GM08714 (cell line): Measurements from ENCODE around the gene POTEH.
"Not testable (repeated sequence)": the region's sequence is repeated elsewhere in the genome, so short reads cannot be mapped to it uniquely, and the experiment has no call there.

Experiments
- H3K4me3 ChIP-seq: fragments of 200-500 bp; sonication (Bioruptor generic); 2 replicates; pipeline ENCODE4 v1.5.1; 2014; ENCODE audit warnings: mild to moderate bottlenecking, low read length, inconsistent platforms

Gene POTEH

DNA sequence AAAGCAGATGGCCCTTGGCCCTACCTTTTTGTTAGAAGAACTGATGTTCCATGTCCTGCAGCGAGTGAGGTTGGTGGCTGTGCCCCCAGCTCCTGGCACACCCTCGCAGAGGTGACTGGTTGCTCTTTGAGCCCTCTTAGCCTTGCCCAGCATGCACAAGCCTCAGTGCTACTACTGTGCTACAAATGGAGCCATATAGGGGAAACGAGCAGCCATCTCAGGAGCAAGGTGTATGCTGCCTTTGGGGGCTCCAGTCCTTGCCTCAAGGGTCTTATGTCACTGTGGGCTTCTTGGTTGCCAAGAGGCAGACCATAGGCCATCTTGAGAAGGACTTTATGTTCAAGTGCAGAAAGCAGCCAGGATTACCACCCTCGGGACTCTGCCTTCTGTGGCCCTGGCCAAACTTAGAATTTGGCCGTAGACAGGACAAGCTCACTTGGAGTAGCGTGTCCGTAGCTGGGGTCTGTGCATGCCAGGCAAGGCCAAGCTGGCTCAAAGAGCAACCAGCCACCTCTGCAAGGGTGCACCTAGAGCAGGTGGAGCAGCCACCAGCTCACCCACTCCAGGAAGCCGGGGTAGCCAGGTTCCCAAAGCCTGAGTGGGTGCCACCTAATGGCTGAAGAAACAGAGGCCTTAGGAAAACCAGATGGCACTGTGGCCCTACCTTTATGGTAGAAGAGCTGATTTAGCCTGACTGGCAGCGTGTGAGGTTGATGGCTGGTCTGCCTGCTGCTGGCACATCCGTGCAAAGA is 48.5 kb downstream of the POTEH start:
- not testable (repeated sequence) for H3K4me3 ChIP-seq

DNA sequence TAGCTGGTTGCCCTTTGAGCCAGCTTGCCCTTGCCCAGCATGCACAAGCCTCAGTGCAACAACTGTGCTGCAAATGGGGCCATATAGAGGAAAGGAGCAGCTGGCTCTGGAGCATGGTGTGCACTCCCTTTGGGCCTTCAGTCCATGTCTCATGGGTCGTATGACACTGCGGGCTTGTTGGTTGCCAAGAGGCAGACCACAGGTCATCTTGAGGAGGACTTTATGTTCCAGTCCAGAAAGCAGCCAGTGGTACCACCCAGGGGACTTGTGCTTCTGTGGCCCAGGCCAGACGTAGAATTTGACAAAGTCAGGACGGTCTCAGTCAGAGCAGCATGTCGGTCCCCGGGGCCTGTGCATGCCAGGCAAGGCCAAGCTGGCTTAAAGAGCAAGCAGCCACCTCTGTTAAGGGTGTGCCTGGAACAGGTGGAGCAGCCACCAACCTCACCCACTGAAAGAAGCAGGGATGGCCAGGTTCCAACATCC is 49.1 kb downstream of the POTEH start:
- H3K4me3 ChIP-seq, result not testable (repeated sequence)

DNA sequence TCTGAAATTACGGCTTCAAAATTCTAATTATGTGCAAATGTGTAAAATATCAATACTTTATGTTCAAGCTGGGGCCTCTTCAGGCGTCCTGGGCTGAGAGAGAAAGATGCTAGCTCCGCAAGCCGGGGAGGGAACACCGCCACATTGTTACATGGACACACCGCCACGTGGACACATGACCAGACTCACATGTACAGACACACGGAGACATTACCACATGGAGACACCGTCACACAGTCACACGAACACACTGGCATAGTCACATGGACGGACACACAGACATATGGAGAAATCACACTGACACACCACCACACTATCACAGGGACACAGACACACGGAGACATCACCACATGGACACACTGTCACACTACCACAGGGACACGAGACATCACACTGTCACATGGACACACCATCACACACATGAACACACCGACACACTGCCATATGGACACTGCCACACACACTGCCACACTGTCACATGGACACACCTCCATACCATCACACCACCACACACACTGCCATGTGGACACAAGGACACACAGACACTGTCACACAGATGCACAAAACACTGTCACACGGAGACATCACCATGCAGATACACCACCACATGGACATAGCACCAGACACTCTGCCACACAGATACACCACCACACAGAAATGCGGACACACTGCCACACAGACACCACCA is 58.0 kb downstream of the POTEH start:
- H3K4me3 ChIP-seq, result not testable (repeated sequence)

DNA sequence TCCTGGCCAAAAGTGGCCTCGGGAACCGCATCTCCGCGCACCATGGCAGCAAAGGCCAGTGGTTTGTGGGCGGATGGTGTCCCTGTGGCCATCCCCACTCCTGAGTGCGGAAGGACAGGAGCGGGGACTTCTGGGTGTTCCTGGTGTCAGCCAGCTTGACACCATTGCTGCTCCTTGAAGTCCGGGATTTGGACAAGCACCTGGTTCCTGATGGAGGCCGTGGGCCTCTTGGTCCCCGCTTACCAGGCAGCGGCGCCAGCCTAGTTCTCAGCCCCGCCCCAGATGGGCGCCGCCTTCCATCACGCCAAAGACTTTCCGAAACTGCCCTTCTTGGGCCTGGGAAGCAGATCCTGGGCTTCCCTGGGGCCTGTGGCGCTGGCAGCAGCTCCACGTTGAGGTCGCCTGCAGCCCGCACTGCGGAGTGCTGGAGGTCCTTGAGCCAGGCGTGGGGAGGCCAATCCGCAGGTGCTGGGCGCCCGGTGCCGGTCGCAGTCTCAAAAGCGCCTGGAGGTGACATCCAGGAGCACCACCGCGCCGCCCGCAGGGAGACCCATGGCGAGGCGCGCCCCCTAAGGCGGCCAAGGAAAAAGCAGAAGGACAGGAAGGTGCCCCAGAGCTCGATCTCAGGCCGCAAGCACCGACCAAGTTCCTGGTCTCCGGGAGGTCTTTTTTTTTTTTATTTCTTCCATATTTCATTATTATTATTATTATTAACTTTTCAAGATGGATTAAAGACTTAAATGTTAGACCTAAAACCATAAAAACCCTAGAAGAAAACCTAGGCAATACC is 59.5 kb downstream of the POTEH start:
- H3K4me3 ChIP-seq, result not testable (repeated sequence)

DNA sequence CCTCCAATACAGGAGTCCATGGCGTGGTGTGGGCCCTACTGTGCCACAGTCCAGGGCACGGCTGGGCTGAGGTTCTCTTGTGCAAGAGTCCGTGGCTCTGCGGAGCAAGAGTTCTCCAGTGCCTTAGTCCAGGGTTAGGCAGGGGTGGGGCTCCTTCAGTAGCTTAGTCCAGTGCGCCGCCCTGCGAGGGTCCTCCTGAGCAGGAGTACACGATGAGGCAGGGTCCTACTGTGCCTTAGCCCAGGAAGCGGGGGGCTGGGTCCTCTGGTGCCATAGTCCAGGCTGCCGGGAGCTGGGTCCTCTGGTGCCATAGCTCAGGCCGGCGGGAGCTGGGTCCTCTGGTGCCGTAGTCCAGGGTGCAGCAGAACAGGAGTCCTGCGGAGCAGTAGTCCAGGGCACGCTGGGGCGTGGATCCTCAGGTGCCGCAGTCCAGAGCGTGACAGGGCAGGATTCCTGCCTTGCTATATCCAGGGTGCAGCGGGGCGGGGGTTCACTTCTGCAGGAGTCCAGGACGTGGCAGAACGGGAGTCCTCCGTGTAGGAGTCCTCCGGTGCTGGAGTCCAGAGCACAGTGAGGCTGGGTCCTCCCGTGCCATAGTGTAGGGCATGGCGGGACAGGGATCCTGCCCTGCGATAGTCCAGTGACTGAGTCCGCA is 69.7 kb downstream of the POTEH start:
- H3K4me3 ChIP-seq, result not testable (repeated sequence)

DNA sequence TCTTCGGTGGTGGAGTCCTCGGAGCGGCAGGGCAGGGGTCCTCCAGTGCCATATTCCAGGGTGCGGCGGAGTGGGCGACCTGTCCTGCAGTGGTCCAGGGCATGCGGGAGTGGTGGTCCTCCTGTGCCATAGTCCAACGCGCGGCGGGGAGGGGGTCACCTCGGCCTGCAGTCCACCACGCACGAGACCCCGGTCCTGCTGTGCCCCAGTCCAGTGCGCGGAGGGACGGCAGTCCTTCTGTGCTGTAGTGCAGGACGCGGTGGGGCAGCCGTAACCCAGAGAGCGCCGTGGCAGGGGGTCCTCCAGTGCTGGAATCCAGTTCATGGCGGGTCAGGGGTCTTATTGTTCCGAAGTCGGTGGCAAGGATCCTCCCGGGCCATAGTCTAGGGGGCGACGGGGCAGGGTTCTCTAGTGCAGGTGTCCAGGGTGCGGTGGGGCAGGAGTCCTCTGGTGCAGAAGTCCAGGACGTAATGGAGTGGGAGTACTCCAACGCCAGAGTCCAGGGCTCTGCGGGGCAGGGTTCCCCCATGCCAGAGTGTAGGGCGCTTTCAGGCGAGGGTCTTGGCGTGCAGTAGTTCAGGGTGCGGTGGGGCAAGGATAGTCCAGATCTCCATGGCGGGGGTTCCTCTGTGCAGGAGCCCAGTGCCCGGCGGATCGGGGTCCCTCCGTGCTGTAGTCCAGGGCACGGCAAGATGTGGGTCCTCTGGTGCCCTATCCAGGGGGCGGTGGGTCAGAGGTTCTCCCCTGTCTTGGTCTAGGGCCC is 70.7 kb downstream of the POTEH start:
- H3K4me3 ChIP-seq, result not testable (repeated sequence)

DNA sequence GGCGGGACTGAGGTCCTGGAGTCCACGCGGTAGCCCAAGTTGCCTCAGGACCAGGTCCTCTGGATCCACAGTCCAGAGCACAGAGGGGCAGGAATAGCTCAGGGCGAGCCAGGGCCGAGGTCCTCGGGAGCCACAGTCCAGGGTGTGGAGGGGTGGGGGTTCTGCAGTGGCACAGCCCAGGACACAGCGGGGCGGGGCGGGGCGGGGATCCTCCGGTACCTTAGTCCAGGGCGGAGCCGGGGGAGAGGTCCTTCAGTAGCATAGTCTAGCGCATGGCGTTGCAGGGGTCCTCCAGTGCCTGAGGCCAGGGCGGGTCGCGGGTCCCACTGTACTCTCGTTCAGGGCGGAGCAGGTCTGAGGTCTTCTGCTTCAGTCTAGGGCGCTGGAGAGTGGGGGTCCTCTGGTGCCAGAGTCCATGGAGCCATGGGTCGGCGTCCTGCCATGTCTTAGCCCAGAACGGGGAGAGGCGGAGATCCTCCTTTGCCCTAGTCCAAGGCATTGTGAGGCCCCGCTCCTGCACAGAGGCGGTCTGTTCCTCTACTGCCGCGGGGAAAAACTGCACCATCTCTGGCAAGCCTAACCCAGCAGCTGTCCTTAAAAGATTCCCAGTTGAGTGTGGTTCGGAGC is 71.4 kb downstream of the POTEH start:
- not testable (repeated sequence) for H3K4me3 ChIP-seq

DNA sequence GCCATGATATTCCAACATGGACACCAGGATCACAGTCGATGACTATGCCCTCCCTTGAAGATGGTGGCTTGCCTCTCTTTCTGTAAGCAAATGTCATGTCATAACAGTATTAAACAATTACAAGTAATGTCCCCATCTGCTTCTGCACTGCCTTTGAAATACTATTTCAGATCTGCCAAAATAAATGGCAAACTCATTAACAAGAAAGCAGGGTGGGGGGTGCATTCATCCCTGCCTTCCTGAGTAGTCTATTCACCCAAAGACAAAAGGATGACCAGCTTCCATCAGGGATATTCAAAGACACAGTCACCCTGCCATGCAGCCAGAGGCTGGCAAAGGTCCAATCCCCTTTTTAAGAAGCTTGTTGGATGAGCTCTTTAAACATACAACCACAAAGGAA is 73.7 kb downstream of the POTEH start:
- H3K4me3 ChIP-seq, result not testable (repeated sequence)
